ENCODE results near the gene OR4X2.
"Not testable (repeated sequence)": the region's sequence is repeated elsewhere in the genome, so short reads cannot be mapped to it uniquely, and the experiment has no call there.

The OR4X2 gene

GRCh38 chr11:48244804-48245203 is at the start of gene OR4X2:
Gene OR4X2 (plus strand): TSS chr11:48245104. CDS start chr11:48245104, 0 bp downstream.
- TF ChIP-seq CTCF (IDR thresholded peaks at IDR 0.05; ENCODE audit: low read depth, low read length, missing control alignments): no peak
- in situ Hi-C loops (cut with HindIII; ENCODE audit: low sequenced_read_pairs): no loop called here

GRCh38 chr11:48207881-48208280 is 37.0 kb upstream of the OR4X2 start:
- no peak overlapping the region for H3K4me3 ChIP-seq (ENCODE audit: low read depth, low read length)
- in situ Hi-C loops (cut with HindIII; ENCODE audit: low sequenced_read_pairs): no loop called here
- no peak for DNase-seq (ENCODE audit: low read depth)
- TF ChIP-seq CTCF (IDR thresholded peaks at IDR 0.05; ENCODE audit: low read depth, low read length, missing control alignments): no peak

More at GRCh38 chr11:48244804-48245203, at the start of gene OR4X2:
- H3K4me3 ChIP-seq (ENCODE audit: low read depth, low read length): no peak within 1 kb of the TSS
- no peak for DNase-seq (ENCODE audit: low read depth)

DNA sequence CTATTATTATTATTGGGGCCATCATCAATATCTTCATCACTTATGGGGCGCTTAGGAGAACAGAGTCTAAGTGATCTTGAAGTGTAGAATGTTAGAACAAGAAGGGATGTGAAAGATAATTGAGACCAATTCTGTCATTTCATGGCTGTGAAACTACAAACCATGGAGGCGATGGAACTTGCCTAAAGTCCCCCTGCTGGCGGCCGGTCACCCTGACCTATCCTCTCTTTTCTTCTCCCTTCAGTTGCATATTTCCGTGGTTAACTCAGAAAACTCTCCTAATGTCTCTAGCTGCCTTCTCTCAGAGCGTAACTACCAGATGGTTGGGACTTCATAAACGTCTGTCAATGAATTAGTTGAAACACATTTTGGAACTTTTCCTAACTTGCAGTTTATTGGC is 34.9 kb upstream of the OR4X2 start:
- TF ChIP-seq CTCF (IDR thresholded peaks at IDR 0.05; ENCODE audit: low read depth, low read length, missing control alignments): no peak
- no peak for DNase-seq (ENCODE audit: low read depth)
- in situ Hi-C loops (cut with HindIII; ENCODE audit: low sequenced_read_pairs): no loop called here
- no peak overlapping the region for H3K4me3 ChIP-seq (ENCODE audit: low read depth, low read length)

DNA sequence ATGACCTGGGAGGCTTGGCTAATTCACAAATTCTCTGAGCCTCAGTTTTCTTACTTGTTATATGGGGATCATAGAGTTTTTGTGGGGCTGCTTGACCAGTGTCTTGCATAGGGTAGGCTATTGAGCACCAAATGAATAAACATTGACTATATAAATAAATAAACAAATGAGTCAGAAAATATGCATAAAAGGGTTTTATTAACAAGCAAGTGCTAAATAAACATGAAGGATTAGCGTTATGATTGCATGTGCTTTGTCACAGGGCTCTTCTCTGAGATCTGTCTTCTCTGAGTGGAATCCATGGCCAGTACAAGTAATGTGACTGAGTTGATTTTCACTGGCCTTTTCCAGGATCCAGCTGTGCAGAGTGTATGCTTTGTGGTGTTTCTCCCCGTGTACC is 28.4 kb upstream of the OR4X2 start, which contains the start of gene OR4B1:
Gene OR4B1 (plus strand): TSS at position 301 of the 400 bp plus-strand sequence. CDS start 0 bp downstream, at position 301.
- no peak within 1 kb of the TSS for H3K4me3 ChIP-seq (ENCODE audit: low read depth, low read length)
- no peak for DNase-seq (ENCODE audit: low read depth)
- no peak for TF ChIP-seq CTCF (IDR thresholded peaks at IDR 0.05; ENCODE audit: low read depth, low read length, missing control alignments)
- in situ Hi-C loops (cut with HindIII; ENCODE audit: low sequenced_read_pairs): no loop called here

DNA sequence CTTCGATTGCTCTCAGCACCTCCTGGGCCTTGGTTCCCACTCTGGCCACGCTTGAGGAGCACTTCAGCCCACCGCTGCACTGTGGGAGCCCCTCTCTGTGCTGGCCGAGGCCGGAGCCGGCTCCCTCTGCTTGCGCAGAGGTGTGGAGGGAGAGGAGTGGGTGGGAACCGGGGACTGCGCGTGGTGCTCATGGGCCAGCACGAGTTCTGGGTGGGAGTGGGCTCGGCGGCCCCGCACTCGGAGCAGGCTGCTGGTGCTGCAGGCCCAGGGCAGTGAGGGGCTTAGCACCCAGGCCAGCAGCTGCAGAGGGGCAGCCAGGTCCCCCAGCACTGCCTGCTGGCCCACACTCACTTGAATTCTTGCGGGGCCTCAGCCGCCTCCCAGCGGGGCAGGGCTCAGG is 16.1 kb upstream of the OR4X2 start:
- TF ChIP-seq CTCF (IDR thresholded peaks at IDR 0.05; ENCODE audit: low read depth, low read length, missing control alignments): no peak
- no peak overlapping the region for H3K4me3 ChIP-seq (ENCODE audit: low read depth, low read length)
- in situ Hi-C loops (cut with HindIII; ENCODE audit: low sequenced_read_pairs): no loop called here
- no peak for DNase-seq (ENCODE audit: low read depth)

- in situ Hi-C loops (cut with HindIII; ENCODE audit: low sequenced_read_pairs); DNase-seq (ENCODE audit: low read depth); H3K4me3 ChIP-seq (ENCODE audit: low read depth, low read length): not testable (repeated sequence)
Measured at GRCh38 chr11:48230057-48230456, 14.8 kb upstream of the OR4X2 start.

DNA sequence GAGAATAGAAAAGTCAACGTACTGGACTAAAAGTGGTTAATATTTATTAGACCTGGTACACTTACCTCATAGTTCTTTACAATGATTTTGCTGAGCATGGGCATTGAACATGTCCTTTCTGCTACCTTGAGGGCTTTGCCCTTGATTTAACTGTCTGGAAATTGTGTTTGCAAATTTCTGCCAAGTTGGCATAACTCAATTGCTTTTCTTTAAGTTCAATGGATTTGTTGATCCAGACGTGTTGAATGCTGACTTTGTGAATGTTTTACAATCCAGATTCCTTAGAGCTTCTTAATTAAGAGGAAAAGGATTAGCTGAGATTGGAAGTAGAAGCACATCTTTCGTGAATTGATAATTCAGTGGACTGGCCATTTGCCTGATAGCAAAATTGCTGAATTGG is 7.2 kb upstream of the OR4X2 start:
- in situ Hi-C loops (cut with HindIII; ENCODE audit: low sequenced_read_pairs): no loop called here
- no peak overlapping the region for H3K4me3 ChIP-seq (ENCODE audit: low read depth, low read length)
- no peak for DNase-seq (ENCODE audit: low read depth)
- no peak for TF ChIP-seq CTCF (IDR thresholded peaks at IDR 0.05; ENCODE audit: low read depth, low read length, missing control alignments)
